Mammary epithelial cell (primary cell): ENCODE data around the gene PARD6G.

Experiments
- EZH2 ChIP-seq: IDR thresholded peaks from 2 replicates; pipeline ENCODE4 v1.6.1; 2012; ENCODE audit warnings: low read length, inconsistent platforms, borderline replicate concordance
- TF ChIP-seq, protein P1 (sequence below), 2 donors: IDR thresholded peaks in 1 of 2; conservative IDR thresholded peaks in 1 of 2; 2 replicates each; pipeline ENCODE4 v1.5.1; 2011 to 2012; ENCODE audit warnings: inconsistent platforms in 2 of 2, low read length in 2 of 2, mild to moderate bottlenecking in 2 of 2, control low read depth in 1 of 2, low read depth in 1 of 2; ENCODE audit not compliant: insufficient read depth in 1 of 2; ENCODE audit errors: extremely low read depth in 1 of 2

DNA sequence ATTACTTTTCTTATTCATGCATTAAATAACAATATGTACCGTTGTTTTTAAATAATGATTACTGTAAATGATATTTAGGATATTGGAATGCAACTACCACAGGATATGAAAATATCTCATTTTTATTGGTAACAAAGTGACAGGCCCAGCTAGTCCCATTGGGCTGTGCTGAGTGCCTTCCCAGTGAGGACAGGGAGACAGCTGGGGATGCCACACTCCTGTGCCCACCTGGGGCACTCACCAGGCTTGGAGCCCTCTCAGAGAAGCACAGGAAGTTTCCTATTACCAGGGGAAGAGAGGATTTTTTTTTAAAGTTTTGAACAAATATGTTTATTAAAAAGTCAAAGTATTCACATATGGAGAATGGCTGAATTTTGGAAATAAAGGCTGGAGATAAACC, 48.9 kb downstream of the PARD6G start:
- TF ChIP-seq, protein P1, sequence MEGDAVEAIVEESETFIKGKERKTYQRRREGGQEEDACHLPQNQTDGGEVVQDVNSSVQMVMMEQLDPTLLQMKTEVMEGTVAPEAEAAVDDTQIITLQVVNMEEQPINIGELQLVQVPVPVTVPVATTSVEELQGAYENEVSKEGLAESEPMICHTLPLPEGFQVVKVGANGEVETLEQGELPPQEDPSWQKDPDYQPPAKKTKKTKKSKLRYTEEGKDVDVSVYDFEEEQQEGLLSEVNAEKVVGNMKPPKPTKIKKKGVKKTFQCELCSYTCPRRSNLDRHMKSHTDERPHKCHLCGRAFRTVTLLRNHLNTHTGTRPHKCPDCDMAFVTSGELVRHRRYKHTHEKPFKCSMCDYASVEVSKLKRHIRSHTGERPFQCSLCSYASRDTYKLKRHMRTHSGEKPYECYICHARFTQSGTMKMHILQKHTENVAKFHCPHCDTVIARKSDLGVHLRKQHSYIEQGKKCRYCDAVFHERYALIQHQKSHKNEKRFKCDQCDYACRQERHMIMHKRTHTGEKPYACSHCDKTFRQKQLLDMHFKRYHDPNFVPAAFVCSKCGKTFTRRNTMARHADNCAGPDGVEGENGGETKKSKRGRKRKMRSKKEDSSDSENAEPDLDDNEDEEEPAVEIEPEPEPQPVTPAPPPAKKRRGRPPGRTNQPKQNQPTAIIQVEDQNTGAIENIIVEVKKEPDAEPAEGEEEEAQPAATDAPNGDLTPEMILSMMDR (conservative IDR thresholded peaks at IDR 0.05 in 1 of 2, IDR thresholded peaks at IDR 0.05 in 1 of 2; ENCODE audit: extremely low read depth in 1 of 2, insufficient read depth in 1 of 2, low read depth in 1 of 2, low read length in 2 of 2): no peak
- no peak for TF ChIP-seq EZH2
